ENCODE results near the gene TPRG1. TPM values are rescaled to one million over a fixed set of nuclear protein-coding genes. Genes with fewer than 3 reads are reported as not detected.

TPRG1 gene
- total RNA-seq, 1 donor from 2014 or later, result 21.6 TPM

DNA sequence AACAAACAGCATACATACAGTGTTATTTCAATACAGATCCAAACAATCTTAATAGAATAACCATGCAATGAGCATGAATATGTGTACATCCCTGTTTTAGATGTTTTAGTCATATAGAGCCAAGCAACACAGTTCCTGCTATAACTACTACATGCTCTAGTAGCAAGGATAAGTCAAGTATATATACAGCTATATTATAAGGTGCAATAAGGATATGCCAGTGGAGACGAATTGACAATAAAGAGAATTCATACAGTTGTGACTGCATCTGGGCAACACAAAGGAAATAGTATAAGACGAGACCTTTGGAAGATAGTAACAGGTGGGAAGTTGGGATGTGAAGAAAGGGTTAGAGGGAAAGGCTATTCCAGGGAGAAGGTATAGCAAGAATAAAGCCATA lies 103.4 kb downstream of the TPRG1 start:
- H3K27ac ChIP-seq, result no peak overlapping the region
- no peaks in the 10 kb centered on the region for H3K9me3 ChIP-seq
- TF ChIP-seq CTCF (IDR thresholded peaks at IDR 0.05) (no peak), POLR2A (IDR thresholded peaks at IDR 0.05) (no peak), POLR2AphosphoS5 (IDR thresholded peaks at IDR 0.05; ENCODE audit: insufficient read depth in 1 of 2, low read depth in 1 of 2) (no peak)
- no peaks in the 10 kb centered on the region for H3K36me3 ChIP-seq
- no peaks in the 10 kb centered on the region for H3K27me3 ChIP-seq
- no peak overlapping the region for H3K4me3 ChIP-seq
- intact Hi-C loops (cut with DNase I), result no loop called here
- no peak for DNase-seq (ENCODE audit: extremely low spot score in 2 of 2)
- peaks cover 16% of the 10 kb centered on the region for H3K4me1 ChIP-seq

GRCh38 chr3:189275852-189276251 lies 104.1 kb downstream of the TPRG1 start:
- H3K9me3 ChIP-seq, result no peaks in the 10 kb centered on the region
- H3K27me3 ChIP-seq, result no peaks in the 10 kb centered on the region
- H3K27ac ChIP-seq, result peak overlapping the region; percentile 58
- TF ChIP-seq POLR2A (IDR thresholded peaks at IDR 0.05) (no peak), POLR2AphosphoS5 (IDR thresholded peaks at IDR 0.05; ENCODE audit: insufficient read depth in 1 of 2, low read depth in 1 of 2) (no peak), CTCF (IDR thresholded peaks at IDR 0.05) (no peak)
- H3K4me1 ChIP-seq, result peaks cover 16% of the 10 kb centered on the region
- DNase-seq (ENCODE audit: extremely low spot score in 2 of 2), result no peak
- H3K36me3 ChIP-seq, result no peaks in the 10 kb centered on the region
- intact Hi-C loops (cut with DNase I), result no loop called here
- H3K4me3 ChIP-seq, result no peak overlapping the region

GRCh38 chr3:189276444-189277219 lies 104.9 kb downstream of the TPRG1 start:
- Histone ChIP-seq H3K27me3 (no peaks in the 10 kb centered on the region), H3K27ac (peak overlapping the region; percentile 58)

DNA sequence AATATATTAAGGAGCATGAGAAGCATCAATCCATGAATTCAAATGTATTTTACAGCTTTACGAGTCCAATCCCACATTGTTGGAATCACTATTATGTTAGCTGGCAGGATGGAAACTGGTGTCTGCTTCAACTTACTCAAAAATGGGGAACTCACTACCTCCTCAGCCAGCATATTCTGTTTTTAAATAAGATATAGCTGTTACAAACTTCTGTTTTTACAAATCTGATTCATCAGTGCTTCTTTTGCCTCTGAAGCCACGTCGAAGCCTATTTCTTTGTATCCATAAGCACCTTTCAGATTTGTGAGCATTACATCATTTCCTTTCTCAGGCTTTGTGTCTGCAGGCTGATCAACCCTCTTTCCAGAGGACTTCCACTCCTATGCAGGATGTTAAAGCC lies 105.9 kb downstream of the TPRG1 start:
- Histone ChIP-seq H3K27me3 (no peaks in the 10 kb centered on the region), H3K4me3 (no peak overlapping the region), H3K4me1 (peaks cover 16% of the 10 kb centered on the region), H3K27ac (no peak overlapping the region), H3K9me3 (no peaks in the 10 kb centered on the region), H3K36me3 (no peaks in the 10 kb centered on the region)
- no peak for DNase-seq (ENCODE audit: extremely low spot score in 2 of 2)
- no peak for TF ChIP-seq POLR2AphosphoS5 (IDR thresholded peaks at IDR 0.05; ENCODE audit: insufficient read depth in 1 of 2, low read depth in 1 of 2)
- no peak for TF ChIP-seq CTCF (IDR thresholded peaks at IDR 0.05)
- TF ChIP-seq POLR2A (IDR thresholded peaks at IDR 0.05), result no peak
- intact Hi-C loops (cut with DNase I), result no loop called here

More at GRCh38 chr3:189276444-189277219, 104.9 kb downstream of the TPRG1 start:
- Histone ChIP-seq H3K9me3 (no peaks in the 10 kb centered on the region), H3K4me1 (peaks cover 16% of the 10 kb centered on the region), H3K36me3 (no peaks in the 10 kb centered on the region), H3K4me3 (no peak overlapping the region)
- TF ChIP-seq POLR2A (IDR thresholded peaks at IDR 0.05) (no peak), CTCF (IDR thresholded peaks at IDR 0.05) (no peak), POLR2AphosphoS5 (IDR thresholded peaks at IDR 0.05; ENCODE audit: insufficient read depth in 1 of 2, low read depth in 1 of 2) (peak in 1 of 2 donors; percentile 9)
- intact Hi-C loops (cut with DNase I), result no loop called here
- DNase-seq (ENCODE audit: extremely low spot score in 2 of 2), result no peak

- DNase-seq (ENCODE audit: extremely low spot score in 2 of 2), result no peak
- H3K4me1 ChIP-seq, result peaks cover 16% of the 10 kb centered on the region
- H3K4me3 ChIP-seq, result no peak overlapping the region
- H3K27ac ChIP-seq, result no peak overlapping the region
- intact Hi-C loops (cut with DNase I), result no loop called here
- H3K9me3 ChIP-seq, result no peaks in the 10 kb centered on the region
- no peaks in the 10 kb centered on the region for H3K36me3 ChIP-seq
- no peaks in the 10 kb centered on the region for H3K27me3 ChIP-seq
- no peak for TF ChIP-seq POLR2AphosphoS5 (IDR thresholded peaks at IDR 0.05; ENCODE audit: insufficient read depth in 1 of 2, low read depth in 1 of 2)
- no peak for TF ChIP-seq POLR2A (IDR thresholded peaks at IDR 0.05)
- no peak for TF ChIP-seq CTCF (IDR thresholded peaks at IDR 0.05)
These were observed 106.5 kb downstream of the TPRG1 start for GRCh38 chr3:189278221-189278620.

All from vagina (tissue), 2 donors.